ENCODE measurements around the gene STON2. TPM values are rescaled to one million over a fixed set of nuclear protein-coding genes. Genes with fewer than 3 reads are reported as not detected.

Gene STON2
- total and polyA plus RNA-seq, 2 of the 8 experiments (the other 6 are each of a cell fraction or from before 2014, with no cell fraction given), result 8.9 to 50.0 TPM

GRCh38 chr14:81231540-81231939, 168.6 kb downstream of the STON2 start (continued):
- TF ChIP-seq CHD7 (IDR thresholded peaks at IDR 0.05; ENCODE audit: insufficient replicate concordance, low read length), result no peak

Measured in H1 (cell line).